Measurements from ENCODE around the gene RBMY1B.
"Not testable (repeated sequence)": the region's sequence is repeated elsewhere in the genome, so short reads cannot be mapped to it uniquely, and the experiment has no call there.

RBMY1B gene

GRCh38 chrY:21511038-21511437, at the start of gene RBMY1B:
Gene RBMY1B (plus strand): TSS chrY:21511338. CDS start chrY:21513351, 2,013 bp downstream.
- intact Hi-C loops (cut with DNase I); DNase-seq: not testable (repeated sequence)

GRCh38 chrY:21462915-21463314, 48.2 kb upstream of the RBMY1B start:
- intact Hi-C loops (cut with DNase I) = not testable (repeated sequence)

GRCh38 chrY:21482967-21483366, 28.2 kb upstream of the RBMY1B start:
- intact Hi-C loops (cut with DNase I) = no loop called here
- no peak for DNase-seq

More at GRCh38 chrY:21462915-21463314, 48.2 kb upstream of the RBMY1B start:
- not testable (repeated sequence) for DNase-seq

- DNase-seq; intact Hi-C loops (cut with DNase I): not testable (repeated sequence)
Measured at GRCh38 chrY:21534579-21534978, 23.4 kb downstream of the RBMY1B start, which contains the start of gene RBMY1A1. Gene RBMY1A1 (plus strand): TSS chrY:21534879. CDS start chrY:21536892, 2,013 bp downstream.

- DNase-seq; intact Hi-C loops (cut with DNase I): not testable (repeated sequence)
Measured at GRCh38 chrY:21559316-21559984, 48.3 kb downstream of the RBMY1B start.

Data from head of caudate nucleus (tissue), 42 donors.